ENCODE data around the gene GLCCI1.
"Not testable (repeated sequence)": the region's sequence is repeated elsewhere in the genome, so short reads cannot be mapped to it uniquely, and the experiment has no call there.

GLCCI1 gene

GRCh38 chr7:8089036-8089780 is 120.6 kb downstream of the GLCCI1 start:
- no peak for DNase-seq (ENCODE audit: low read depth in 2 of 3, low spot score in 1 of 3)

GRCh38 chr7:8092140-8092539 is 123.5 kb downstream of the GLCCI1 start:
- no peak for DNase-seq (ENCODE audit: low read depth in 2 of 3, low spot score in 1 of 3)

GRCh38 chr7:8094164-8095140 is 125.9 kb downstream of the GLCCI1 start:
- no peak for DNase-seq (ENCODE audit: low read depth in 2 of 3, low spot score in 1 of 3)

GRCh38 chr7:8101292-8101691 is 132.7 kb downstream of the GLCCI1 start:
- not testable (repeated sequence) for DNase-seq (ENCODE audit: low read depth in 2 of 3, low spot score in 1 of 3)

GRCh38 chr7:8103282-8103681 is 134.7 kb downstream of the GLCCI1 start:
- DNase-seq (ENCODE audit: low read depth in 2 of 3, low spot score in 1 of 3) = no peak

- DNase-seq (ENCODE audit: low read depth in 2 of 3, low spot score in 1 of 3) = no peak
Measured at GRCh38 chr7:8105449-8106095, 137.0 kb downstream of the GLCCI1 start.

- DNase-seq (ENCODE audit: low read depth in 2 of 3, low spot score in 1 of 3) = no peak
Measured at GRCh38 chr7:8109196-8110022, 140.8 kb downstream of the GLCCI1 start.

- no peak for DNase-seq (ENCODE audit: low read depth in 2 of 3, low spot score in 1 of 3)
Measured at GRCh38 chr7:8111282-8111960, 142.8 kb downstream of the GLCCI1 start.

GRCh38 chr7:8112685-8113084 is 144.1 kb downstream of the GLCCI1 start:
- DNase-seq (ENCODE audit: low read depth in 2 of 3, low spot score in 1 of 3) = no peak

GRCh38 chr7:8113184-8113583 is 144.6 kb downstream of the GLCCI1 start:
- no peak for DNase-seq (ENCODE audit: low read depth in 2 of 3, low spot score in 1 of 3)

GRCh38 chr7:8114175-8114574 is 145.6 kb downstream of the GLCCI1 start:
- DNase-seq (ENCODE audit: low read depth in 2 of 3, low spot score in 1 of 3) = no peak

GRCh38 chr7:8115547-8116402 is 147.2 kb downstream of the GLCCI1 start:
- no peak for DNase-seq (ENCODE audit: low read depth in 2 of 3, low spot score in 1 of 3)

- DNase-seq (ENCODE audit: low read depth in 2 of 3, low spot score in 1 of 3) = no peak
Measured at GRCh38 chr7:8117195-8117594, 148.6 kb downstream of the GLCCI1 start.

- DNase-seq (ENCODE audit: low read depth in 2 of 3, low spot score in 1 of 3) = no peak
Measured at GRCh38 chr7:8119262-8119661, 150.7 kb downstream of the GLCCI1 start.

GRCh38 chr7:8120390-8121058 is 151.9 kb downstream of the GLCCI1 start:
- DNase-seq (ENCODE audit: low read depth in 2 of 3, low spot score in 1 of 3) = no peak

GRCh38 chr7:8121243-8121642 is 152.6 kb downstream of the GLCCI1 start:
- DNase-seq (ENCODE audit: low read depth in 2 of 3, low spot score in 1 of 3) = no peak

GRCh38 chr7:8125680-8126444 is 157.3 kb downstream of the GLCCI1 start:
- peak; percentile 66 to 79 (median 67) for DNase-seq (ENCODE audit: low read depth in 2 of 3, low spot score in 1 of 3)

GRCh38 chr7:8126601-8127167 is 158.1 kb downstream of the GLCCI1 start:
- no peak for DNase-seq (ENCODE audit: low read depth in 2 of 3, low spot score in 1 of 3)

Measured in stimulated activated CD4-positive, alpha-beta T cell treated with anti-CD3 and anti-CD28 coated beads, Interleukin-12 subunit alpha, Interleukin-12 subunit beta, amount 100 ng/mL, for 48 hours (primary cell).